Heart left ventricle (tissue), 13 donors: ENCODE data around the gene PIK3AP1.

Experiments used
- POLR2A ChIP-seq, 2 donors: fragments of 450-650 bp; IDR thresholded peaks; one replicate each; pipeline ENCODE4 v1.6.1; 2017; ENCODE audit warnings: antibody characterized with exemption in 2 of 2, mild to moderate bottlenecking in 2 of 2, moderate library complexity in 2 of 2
- TF ChIP-seq, protein P1 (sequence below), 12 donors: fragments of 200-600 bp; sonication (generic) in 4 of 12; IDR thresholded peaks; one replicate each; pipeline versions ENCODE4 v1.5.0 to v1.8.0; 2018 to 2022; ENCODE audit warnings: antibody characterized with exemption in 12 of 12, mild to moderate bottlenecking in 5 of 12
- donor health status: ischemic (EF 13 %, LVEDD 7.1; RV severe dilation, severe dysfunction).
- donor health status: DM: no; HTN: yes; CAD: no.
- donor health status: DM: no; HTN: no; CAD: no.
- donor health status: ischemic (EF 25% LVEDD 6.9; RV normal size, moderate dysfunction).
- donor health status: ischemic (EF 25% LVEDD 5.7; RV mildly dilated, moderate dysfunction).
- donor health status: ischemic (EF 35%, LVEDD 5.7; RV mildly dilated, moderate dysfunction).
- donor health status: nonischemic (EF 11% LVEDD 7.7; RV severe dilation, severe dysfunction).
- donor health status: DM: yes; HTN: yes; CAD: no.
- donor health status: PGD.
- donor health status: ischemic (EF 29% LVEDD 5.4; RV normal size, mild dysfunction).
- donor health status: nonischemic (EF 23%, LVEDD 6.1; RV moderate dilation, normal function).

DNA sequence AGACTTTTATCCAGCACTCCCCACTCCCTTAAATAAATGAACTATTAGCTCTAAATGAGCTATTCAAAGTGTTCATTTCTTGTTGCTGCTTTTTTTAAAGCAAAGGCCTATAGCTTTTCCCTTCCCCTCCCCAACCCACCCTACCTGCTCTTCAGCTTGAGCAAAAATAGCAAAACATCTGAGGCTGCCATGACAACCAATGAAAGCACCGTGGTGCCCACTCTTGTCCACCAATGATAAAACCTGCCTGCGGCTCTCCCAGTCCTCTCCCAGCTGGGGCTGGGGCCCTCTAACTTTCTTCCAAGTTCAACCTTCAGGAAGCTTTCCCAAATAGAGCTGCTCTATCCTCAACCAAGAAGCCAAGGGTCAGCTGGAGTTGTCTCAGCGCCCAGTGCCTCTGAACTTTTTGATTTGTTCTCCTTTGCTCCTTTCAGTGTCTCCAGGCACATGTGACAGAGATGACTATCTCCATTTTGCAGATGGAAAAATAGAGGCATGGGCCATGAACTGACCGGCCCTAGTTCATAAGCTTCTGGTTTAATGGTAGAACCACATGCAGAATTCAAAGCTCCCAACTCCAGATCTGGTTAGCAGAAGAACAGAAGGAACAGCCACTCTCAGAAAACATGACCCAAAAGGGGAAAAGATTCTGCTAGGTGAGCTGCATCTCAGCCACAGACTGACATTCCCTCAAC is 47.7 kb downstream of the PIK3AP1 start:
- TF ChIP-seq, protein P1, sequence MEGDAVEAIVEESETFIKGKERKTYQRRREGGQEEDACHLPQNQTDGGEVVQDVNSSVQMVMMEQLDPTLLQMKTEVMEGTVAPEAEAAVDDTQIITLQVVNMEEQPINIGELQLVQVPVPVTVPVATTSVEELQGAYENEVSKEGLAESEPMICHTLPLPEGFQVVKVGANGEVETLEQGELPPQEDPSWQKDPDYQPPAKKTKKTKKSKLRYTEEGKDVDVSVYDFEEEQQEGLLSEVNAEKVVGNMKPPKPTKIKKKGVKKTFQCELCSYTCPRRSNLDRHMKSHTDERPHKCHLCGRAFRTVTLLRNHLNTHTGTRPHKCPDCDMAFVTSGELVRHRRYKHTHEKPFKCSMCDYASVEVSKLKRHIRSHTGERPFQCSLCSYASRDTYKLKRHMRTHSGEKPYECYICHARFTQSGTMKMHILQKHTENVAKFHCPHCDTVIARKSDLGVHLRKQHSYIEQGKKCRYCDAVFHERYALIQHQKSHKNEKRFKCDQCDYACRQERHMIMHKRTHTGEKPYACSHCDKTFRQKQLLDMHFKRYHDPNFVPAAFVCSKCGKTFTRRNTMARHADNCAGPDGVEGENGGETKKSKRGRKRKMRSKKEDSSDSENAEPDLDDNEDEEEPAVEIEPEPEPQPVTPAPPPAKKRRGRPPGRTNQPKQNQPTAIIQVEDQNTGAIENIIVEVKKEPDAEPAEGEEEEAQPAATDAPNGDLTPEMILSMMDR (IDR thresholded peaks at IDR 0.05), result no peak
- no peak for TF ChIP-seq POLR2A (IDR thresholded peaks at IDR 0.05)
